HL-60 (cell line): Measurements from ENCODE around the gene NEK10.

ENCODE experiments used
- DNase-seq, 2 experiments: peaks; one replicate each; pipeline ENCODE4 v3.0.0-alpha.2; 2010 to 2020; ENCODE audit warnings: low read depth in 1 of 2, low spot score in 1 of 2
- H3K27ac ChIP-seq: fragments of 250-450 bp; sonication (Bioruptor Pico); replicated peaks from 2 replicates; pipeline ENCODE4 v1.5.1; 2020; ENCODE audit warnings: mild to moderate bottlenecking, moderate library complexity
- H3K27me3 ChIP-seq: fragments of 250-450 bp; sonication (Bioruptor Pico); 2 replicates; pipeline ENCODE4 v1.5.1; 2021; ENCODE audit warnings: mild to moderate bottlenecking, moderate library complexity; ENCODE audit not compliant: insufficient read depth, poor library complexity, severe bottlenecking
- H3K4me3 ChIP-seq: replicated peaks from 2 replicates; pipeline ENCODE4 v1.5.1; 2011; ENCODE audit warnings: mild to moderate bottlenecking, control low read depth, low read length; ENCODE audit not compliant: insufficient read depth
- GABPA ChIP-seq: IDR thresholded peaks from 2 replicates; pipeline ENCODE4 v1.6.1; 2012; ENCODE audit warnings: low read depth
- POLR2AphosphoS5 ChIP-seq: IDR thresholded peaks from 2 replicates; pipeline ENCODE4 v1.6.1; 2012; ENCODE audit warnings: low read depth
- SPI1 ChIP-seq: IDR thresholded peaks from 2 replicates; pipeline ENCODE4 v1.6.1; 2012; ENCODE audit warnings: low read depth, mild to moderate bottlenecking, borderline replicate concordance
- TF ChIP-seq, protein P1 (sequence below): IDR thresholded peaks from one replicate; pipeline ENCODE4 v1.5.1; 2011; ENCODE audit warnings: low read length, control low read depth, inconsistent platforms; ENCODE audit not compliant: insufficient read depth
- TF ChIP-seq, protein P2 (sequence below): IDR thresholded peaks from 2 replicates; pipeline ENCODE4 v1.6.1; 2012; ENCODE audit warnings: low read depth; ENCODE audit not compliant: insufficient replicate concordance

The NEK10 gene

DNA sequence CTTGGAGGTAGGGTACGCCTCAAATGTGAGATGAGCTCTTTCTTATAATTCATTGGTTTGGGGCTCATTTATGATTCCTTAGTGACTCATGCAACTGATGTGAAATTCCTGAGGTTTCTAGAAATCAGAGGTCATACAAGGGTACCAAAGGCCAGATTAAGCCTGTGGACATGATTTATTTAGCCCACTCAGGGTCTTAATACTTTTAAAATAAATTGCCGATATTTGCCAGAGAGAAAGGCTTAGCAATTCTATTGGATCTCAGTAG, 289.0 kb downstream of the NEK10 start:
- no peak overlapping the region for H3K27ac ChIP-seq
- no peaks in the 10 kb centered on the region for H3K27me3 ChIP-seq
- no peak for DNase-seq
- H3K4me3 ChIP-seq = no peak overlapping the region
- TF ChIP-seq POLR2AphosphoS5 = no peak

DNA sequence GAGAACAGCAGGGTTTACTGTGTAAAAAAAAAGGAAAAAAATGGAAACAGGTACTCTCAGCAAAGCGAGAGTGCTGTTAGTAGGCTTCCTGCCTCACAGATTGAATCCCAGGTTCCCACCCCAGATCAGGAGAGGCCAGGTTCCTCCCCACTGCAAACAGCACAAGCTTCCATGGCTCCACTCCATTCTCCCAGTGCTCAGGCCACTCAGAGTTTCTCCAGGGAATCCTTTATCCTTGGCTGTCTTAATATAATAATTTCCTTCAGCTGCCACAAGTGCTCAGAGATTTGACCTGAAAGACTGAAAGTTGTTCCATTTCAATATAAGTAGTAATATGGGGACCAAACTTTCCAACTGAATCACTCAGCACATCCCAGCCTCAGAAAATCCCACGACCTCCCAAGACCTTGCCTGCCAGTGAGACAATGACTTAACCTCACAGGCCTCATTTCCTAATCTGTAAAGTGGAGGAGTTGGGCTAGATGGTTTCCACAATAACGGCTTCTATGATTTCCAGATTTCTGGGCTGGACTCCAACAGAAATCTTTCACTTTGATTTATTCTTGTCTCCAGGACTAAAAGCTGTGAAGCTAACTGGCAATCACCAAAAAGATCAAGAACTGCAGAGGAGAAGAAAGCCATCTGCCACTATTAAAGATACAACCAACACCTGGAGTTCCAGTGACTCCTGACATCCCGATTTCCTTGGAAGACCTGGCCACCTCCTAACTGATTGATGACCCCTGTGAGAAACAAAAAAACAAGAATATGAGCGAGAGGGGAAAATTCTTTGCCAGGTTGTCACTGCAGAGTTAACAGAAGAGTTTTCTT, 289.5 kb downstream of the NEK10 start:
- TF ChIP-seq GABPA (no peak), POLR2AphosphoS5 (no peak), SPI1 (no peak)
- TF ChIP-seq, protein P1, sequence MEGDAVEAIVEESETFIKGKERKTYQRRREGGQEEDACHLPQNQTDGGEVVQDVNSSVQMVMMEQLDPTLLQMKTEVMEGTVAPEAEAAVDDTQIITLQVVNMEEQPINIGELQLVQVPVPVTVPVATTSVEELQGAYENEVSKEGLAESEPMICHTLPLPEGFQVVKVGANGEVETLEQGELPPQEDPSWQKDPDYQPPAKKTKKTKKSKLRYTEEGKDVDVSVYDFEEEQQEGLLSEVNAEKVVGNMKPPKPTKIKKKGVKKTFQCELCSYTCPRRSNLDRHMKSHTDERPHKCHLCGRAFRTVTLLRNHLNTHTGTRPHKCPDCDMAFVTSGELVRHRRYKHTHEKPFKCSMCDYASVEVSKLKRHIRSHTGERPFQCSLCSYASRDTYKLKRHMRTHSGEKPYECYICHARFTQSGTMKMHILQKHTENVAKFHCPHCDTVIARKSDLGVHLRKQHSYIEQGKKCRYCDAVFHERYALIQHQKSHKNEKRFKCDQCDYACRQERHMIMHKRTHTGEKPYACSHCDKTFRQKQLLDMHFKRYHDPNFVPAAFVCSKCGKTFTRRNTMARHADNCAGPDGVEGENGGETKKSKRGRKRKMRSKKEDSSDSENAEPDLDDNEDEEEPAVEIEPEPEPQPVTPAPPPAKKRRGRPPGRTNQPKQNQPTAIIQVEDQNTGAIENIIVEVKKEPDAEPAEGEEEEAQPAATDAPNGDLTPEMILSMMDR = no peak
- TF ChIP-seq, protein P2, sequence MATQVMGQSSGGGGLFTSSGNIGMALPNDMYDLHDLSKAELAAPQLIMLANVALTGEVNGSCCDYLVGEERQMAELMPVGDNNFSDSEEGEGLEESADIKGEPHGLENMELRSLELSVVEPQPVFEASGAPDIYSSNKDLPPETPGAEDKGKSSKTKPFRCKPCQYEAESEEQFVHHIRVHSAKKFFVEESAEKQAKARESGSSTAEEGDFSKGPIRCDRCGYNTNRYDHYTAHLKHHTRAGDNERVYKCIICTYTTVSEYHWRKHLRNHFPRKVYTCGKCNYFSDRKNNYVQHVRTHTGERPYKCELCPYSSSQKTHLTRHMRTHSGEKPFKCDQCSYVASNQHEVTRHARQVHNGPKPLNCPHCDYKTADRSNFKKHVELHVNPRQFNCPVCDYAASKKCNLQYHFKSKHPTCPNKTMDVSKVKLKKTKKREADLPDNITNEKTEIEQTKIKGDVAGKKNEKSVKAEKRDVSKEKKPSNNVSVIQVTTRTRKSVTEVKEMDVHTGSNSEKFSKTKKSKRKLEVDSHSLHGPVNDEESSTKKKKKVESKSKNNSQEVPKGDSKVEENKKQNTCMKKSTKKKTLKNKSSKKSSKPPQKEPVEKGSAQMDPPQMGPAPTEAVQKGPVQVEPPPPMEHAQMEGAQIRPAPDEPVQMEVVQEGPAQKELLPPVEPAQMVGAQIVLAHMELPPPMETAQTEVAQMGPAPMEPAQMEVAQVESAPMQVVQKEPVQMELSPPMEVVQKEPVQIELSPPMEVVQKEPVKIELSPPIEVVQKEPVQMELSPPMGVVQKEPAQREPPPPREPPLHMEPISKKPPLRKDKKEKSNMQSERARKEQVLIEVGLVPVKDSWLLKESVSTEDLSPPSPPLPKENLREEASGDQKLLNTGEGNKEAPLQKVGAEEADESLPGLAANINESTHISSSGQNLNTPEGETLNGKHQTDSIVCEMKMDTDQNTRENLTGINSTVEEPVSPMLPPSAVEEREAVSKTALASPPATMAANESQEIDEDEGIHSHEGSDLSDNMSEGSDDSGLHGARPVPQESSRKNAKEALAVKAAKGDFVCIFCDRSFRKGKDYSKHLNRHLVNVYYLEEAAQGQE = no peak
- Histone ChIP-seq H3K4me3 (no peak overlapping the region), H3K27ac (no peak overlapping the region), H3K27me3 (no peaks in the 10 kb centered on the region)
- DNase-seq = no peak

DNA sequence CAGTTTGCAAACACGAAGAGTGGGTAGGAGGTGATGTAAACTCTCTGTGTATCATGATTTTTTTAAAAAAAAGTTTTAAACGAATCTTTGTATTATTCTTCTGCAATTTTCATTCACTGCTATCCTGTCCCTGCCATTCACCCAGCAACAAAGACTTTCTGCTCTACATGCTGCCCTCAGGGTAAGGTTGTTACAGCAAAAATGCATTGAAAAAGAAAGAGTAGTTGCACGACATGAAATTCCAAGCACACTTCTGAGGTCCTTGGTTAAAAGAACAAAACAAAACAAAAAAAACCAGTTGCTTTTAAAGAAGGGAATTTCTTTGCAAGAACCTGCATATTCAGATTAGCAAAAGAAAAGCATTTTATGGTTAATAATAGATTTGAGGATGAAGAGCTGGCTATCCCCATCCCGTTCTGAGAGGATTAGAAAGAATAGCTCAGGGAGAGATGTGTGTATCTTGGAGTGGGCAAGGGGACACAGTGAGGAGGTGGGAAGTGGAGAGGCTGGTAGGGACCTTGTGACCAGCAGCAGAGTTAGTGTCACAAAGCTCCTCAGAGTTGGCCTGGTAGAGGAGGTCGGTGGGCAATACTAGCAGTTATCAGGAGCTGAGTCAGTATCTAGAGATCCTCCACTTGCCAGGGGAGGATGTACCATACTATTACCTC, 290.8 kb downstream of the NEK10 start:
- Histone ChIP-seq H3K27me3 (no peaks in the 10 kb centered on the region), H3K4me3 (no peak overlapping the region), H3K27ac (no peak overlapping the region)
- DNase-seq = no peak
- TF ChIP-seq SPI1 = no peak
- no peak for TF ChIP-seq POLR2AphosphoS5

DNA sequence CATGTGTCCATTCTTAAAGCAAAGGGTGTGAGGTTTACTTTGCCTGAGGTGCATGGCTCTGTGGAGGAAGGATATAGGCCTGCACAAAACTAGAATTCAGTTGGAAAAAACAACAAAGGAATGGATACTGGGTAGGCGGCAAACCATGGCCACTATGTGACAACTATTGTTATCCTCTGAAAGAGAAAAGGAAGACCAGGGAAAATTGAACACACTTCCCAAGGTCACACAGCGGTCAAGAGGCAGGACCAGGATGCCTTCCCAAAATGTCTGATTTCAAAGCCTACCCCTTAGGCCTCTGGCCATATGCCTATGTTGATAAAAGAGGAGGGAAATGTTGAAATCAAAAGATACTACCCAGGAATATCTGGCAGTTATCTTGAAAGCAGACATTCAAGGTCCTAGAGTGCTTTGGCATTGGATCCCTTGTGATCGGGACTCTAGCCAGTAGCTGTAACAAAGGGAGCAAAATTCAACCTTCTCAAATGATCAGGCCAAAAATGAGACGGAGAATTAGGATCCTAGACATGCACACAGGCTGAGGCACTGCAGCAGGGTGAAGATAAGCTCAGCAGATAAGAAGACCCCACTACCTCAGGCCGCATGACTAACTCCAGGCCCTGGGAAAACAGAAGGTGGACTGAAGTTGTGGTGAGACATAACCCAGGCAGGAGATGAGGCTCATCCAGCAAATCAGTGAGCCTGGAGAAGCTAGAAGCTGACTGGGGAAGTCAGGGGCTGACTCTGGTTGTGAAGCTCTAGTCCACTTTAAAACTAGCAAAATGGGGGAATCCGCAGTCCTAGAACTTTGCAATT, 292.2 kb downstream of the NEK10 start:
- Histone ChIP-seq H3K27ac (no peak overlapping the region), H3K27me3 (no peaks in the 10 kb centered on the region), H3K4me3 (no peak overlapping the region)
- TF ChIP-seq, protein P2 = no peak
- no peak for TF ChIP-seq POLR2AphosphoS5
- TF ChIP-seq GABPA = no peak
- TF ChIP-seq, protein P1 = no peak
- no peak for TF ChIP-seq SPI1
- no peak for DNase-seq
